ENCODE data around the gene RBKS. TPM values are rescaled to one million over a fixed set of nuclear protein-coding genes. Genes with fewer than 3 reads are reported as not detected.
A peak's percentile ranks its signal among the peaks of the same experiment; 100 is the strongest.

RBKS gene
- total and polyA plus RNA-seq, 2 of the 13 experiments (the other 11 are each of a cell fraction or from before 2014, with no cell fraction given) = 7.7 to 8.3 TPM

- TF ChIP-seq SAP130 (CRISPR knock-in tag; IDR thresholded peaks at IDR 0.05; ENCODE audit: low read depth) (peak; percentile 66), HOXD1 (CRISPR knock-in tag; IDR thresholded peaks at IDR 0.05) (0 out of 2 replicates have a peak, but pooled peaks have one; percentile 30), ZBTB7A (CRISPR knock-in tag; IDR thresholded peaks at IDR 0.05) (no peak), MIXL1 (CRISPR knock-in tag; IDR thresholded peaks at IDR 0.05) (peak; percentile 76), ZNF136 (CRISPR knock-in tag; IDR thresholded peaks at IDR 0.05; ENCODE audit: low read depth) (0 out of 2 replicates have a peak, but pooled peaks have one; percentile 52), ZNF503 (CRISPR knock-in tag; IDR thresholded peaks at IDR 0.05) (peak; percentile 70; the same call in 1 of the 2 replicates), ATF7 (IDR thresholded peaks at IDR 0.05) (0 out of 2 replicates have a peak, but pooled peaks have one; percentile 1), ATF7 (CRISPR knock-in tag; IDR thresholded peaks at IDR 0.05) (no peak), ZBTB43 (CRISPR knock-in tag; conservative IDR thresholded peaks at IDR 0.05) (peak; percentile 74; the same call in 1 of the 2 replicates), ZBTB3 (CRISPR knock-in tag; IDR thresholded peaks at IDR 0.05; ENCODE audit: borderline replicate concordance, low read depth) (peak; percentile 83; the same call in 1 of the 2 replicates), CEBPB (IDR thresholded peaks at IDR 0.05; ENCODE audit: borderline replicate concordance, low read depth, low read length) (no peak), TFDP2 (CRISPR knock-in tag; IDR thresholded peaks at IDR 0.05) (no peak), TBX3 (IDR thresholded peaks at IDR 0.05; ENCODE audit: borderline replicate concordance) (peak; percentile 86), ZKSCAN1 (IDR thresholded peaks at IDR 0.05; ENCODE audit: low read length) (no peak), SYNCRIP (IDR thresholded peaks at IDR 0.05; ENCODE audit: insufficient read depth, low read depth, low read length) (no peak), RERE (CRISPR knock-in tag; IDR thresholded peaks at IDR 0.05; ENCODE audit: low read depth) (0 out of 2 replicates have a peak, but pooled peaks have one; percentile 49)
Measured at GRCh38 chr2:27875089-27875881, 14.9 kb downstream of the RBKS start (continued).

All from HepG2 (cell line).